RWPE1 (cell line): Measurements from ENCODE around the gene ILF3.

Experiments used
- CTCF ChIA-PET: fragments of 350-600 bp; sonication (Branson Sonifier 250); formaldehyde crosslinking; extraction: SDS; loops from one replicate; lab custom pipeline; 2021; lab: Yijun Ruan, JAX
- POLR2A ChIA-PET: fragments of 400-600 bp; formaldehyde crosslinking; extraction: SDS; loops from one replicate; lab custom pipeline; 2020; ENCODE audit warnings: antibody characterized with exemption; ENCODE audit not compliant: low non-redundant PET; lab: Yijun Ruan, JAX
- DNase-seq: peaks from one replicate; pipeline ENCODE4 v3.0.0; 2012; ENCODE audit warnings: low spot score
- H3K27ac ChIP-seq: fragments of 450-650 bp; 2 replicates; pipeline ENCODE4 v1.5.1; 2017
- CTCF ChIP-seq: fragments of 450-650 bp; conservative IDR thresholded peaks from 2 replicates; pipeline ENCODE4 v1.5.1; 2017; ENCODE audit warnings: low read depth, mild to moderate bottlenecking

The ILF3 gene

GRCh38 chr19:10643968-10644259, 10.2 kb upstream of the ILF3 start:
- H3K27ac ChIP-seq: peak overlapping the region; percentile 76
- CTCF ChIA-PET: interaction anchor here (0.7 to 2.1 kb wide), 9 partner anchors 15 to 90 kb away, joined by 3 to 81 read pairs (median 6); no protein-coding TSS in a partner anchor
- POLR2A ChIA-PET: no interaction called here
- no peak for TF ChIP-seq CTCF
- no peak for DNase-seq

GRCh38 chr19:10644260-10645007, 9.7 kb upstream of the ILF3 start:
- TF ChIP-seq CTCF: peak; percentile 90
- peak; percentile 90 for DNase-seq
- ChIA-PET POLR2A (no interaction called here), CTCF (interaction anchor here (0.6 to 2.1 kb wide), 19 partner anchors 10 to 177 kb away, joined by 3 to 81 read pairs (median 4); no protein-coding TSS in a partner anchor)
- H3K27ac ChIP-seq: peak overlapping the region; percentile 76

- ChIA-PET CTCF (interaction anchor here (0.6 to 2.1 kb wide), 5 partner anchors 65 to 727 kb away, joined by 3 to 12 read pairs (median 3); partner anchors contain the start of gene SWSAP1), POLR2A (no interaction called here)
- no peak for DNase-seq
- TF ChIP-seq CTCF: no peak
- peak overlapping the region; percentile 59 for H3K27ac ChIP-seq
These were observed 7.5 kb upstream of the ILF3 start for GRCh38 chr19:10646456-10647159.

- DNase-seq: no peak
- no peak overlapping the region for H3K27ac ChIP-seq
- POLR2A ChIA-PET: interaction anchor here (0.7 kb wide), 1 partner anchor 64 kb away, joined by 4 read pairs; no protein-coding TSS in a partner anchor
- CTCF ChIA-PET: interaction anchor here (0.7 kb wide), 1 partner anchor 224 kb away, joined by 3 read pairs; no protein-coding TSS in a partner anchor
- no peak for TF ChIP-seq CTCF
These were observed 5.8 kb upstream of the ILF3 start for GRCh38 chr19:10648360-10648759.

- ChIA-PET POLR2A (interaction anchor here (0.6 kb wide), 1 partner anchor 38 kb away, joined by 3 read pairs; no protein-coding TSS in a partner anchor), CTCF (interaction anchor here (0.6 to 1.2 kb wide), 4 partner anchors 70 to 173 kb away, joined by 3 read pairs; no protein-coding TSS in a partner anchor)
- no peak overlapping the region for H3K27ac ChIP-seq
These were observed 2.3 kb upstream of the ILF3 start for GRCh38 chr19:10651851-10652250.

GRCh38 chr19:10653482-10653731, 739 bp upstream of the ILF3 start:
- CTCF ChIA-PET: no interaction called here
- POLR2A ChIA-PET: no interaction called here

More at GRCh38 chr19:10651851-10652250, 2.3 kb upstream of the ILF3 start:
- no peak for TF ChIP-seq CTCF
- DNase-seq: no peak

More at GRCh38 chr19:10653482-10653731, 739 bp upstream of the ILF3 start:
- H3K27ac ChIP-seq: peak overlapping the region; percentile 89
- no peak for DNase-seq
- TF ChIP-seq CTCF: no peak
